GM21786 (cell line): ENCODE data around the gene PRLR.
"Not testable (repeated sequence)": the region's sequence is repeated elsewhere in the genome, so short reads cannot be mapped to it uniquely, and the experiment has no call there.

Source experiments
- ATAC-seq: cut with Tn5 transposase; IDR thresholded peaks from one replicate; pipeline ENCODE4 v1.9.1; 2021; ENCODE audit not compliant: unreplicated experiment

PRLR gene

DNA sequence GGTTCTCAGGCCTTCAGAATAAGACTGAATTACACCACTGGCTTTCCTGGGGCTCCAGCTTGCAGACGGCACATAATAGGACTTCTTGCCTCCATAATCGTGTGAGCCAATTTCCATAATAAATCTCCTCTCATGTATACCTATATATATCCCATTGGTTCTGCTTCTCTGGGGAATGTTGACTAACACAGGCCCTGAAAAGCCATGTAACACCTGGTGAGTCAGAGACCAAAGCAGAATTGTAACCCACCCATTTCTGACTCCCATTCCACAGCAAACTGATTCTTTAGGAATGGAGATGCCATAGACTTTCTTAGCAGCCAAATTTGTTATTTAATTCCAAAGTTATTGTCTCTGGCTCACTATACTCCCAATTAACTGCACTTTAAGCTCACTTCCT lies 97.1 kb downstream of the PRLR start:
- ATAC-seq: no peak

GRCh38 chr5:35131723-35132122 lies 98.6 kb downstream of the PRLR start:
- ATAC-seq: no peak

- peak; percentile 76 for ATAC-seq
These were observed 100.3 kb downstream of the PRLR start for GRCh38 chr5:35129921-35130485.

DNA sequence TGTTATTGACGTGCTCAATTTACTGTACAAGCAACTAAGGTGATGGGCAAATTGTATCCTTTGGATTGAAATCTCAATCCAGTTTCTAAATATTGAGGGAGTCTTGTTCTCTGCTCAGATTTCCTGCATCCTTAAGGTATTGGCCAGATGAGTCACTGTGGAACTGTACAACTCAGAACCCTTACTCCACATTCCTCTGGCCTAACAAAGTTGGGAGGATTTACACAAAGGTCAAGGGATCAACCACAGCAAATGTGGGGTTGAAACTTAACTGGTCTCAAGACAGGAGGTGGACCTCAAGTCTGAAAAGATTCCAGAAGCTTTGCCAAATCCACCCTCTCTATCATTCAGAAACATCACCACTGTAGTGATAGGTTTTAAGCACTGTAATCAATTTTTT lies 101.0 kb downstream of the PRLR start:
- no peak for ATAC-seq

DNA sequence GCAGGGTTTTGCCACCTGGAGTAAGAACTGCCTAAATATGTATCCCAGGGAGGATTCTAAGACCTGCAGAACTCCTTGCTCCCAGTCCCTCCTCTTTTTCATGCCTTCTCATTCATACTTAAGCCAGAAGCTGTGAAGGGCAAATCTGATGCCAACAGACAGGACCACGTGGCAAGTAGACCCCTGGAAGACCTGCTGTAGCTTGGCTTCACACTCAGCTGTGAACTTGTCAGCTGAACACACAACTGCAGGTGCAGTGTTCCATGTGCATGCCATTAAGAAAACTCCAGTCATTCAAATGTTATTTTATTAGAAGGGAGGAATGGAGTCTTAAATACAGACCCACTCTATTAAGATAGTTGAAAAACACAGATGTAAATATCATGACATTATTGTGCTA lies 103.3 kb downstream of the PRLR start:
- no peak for ATAC-seq

DNA sequence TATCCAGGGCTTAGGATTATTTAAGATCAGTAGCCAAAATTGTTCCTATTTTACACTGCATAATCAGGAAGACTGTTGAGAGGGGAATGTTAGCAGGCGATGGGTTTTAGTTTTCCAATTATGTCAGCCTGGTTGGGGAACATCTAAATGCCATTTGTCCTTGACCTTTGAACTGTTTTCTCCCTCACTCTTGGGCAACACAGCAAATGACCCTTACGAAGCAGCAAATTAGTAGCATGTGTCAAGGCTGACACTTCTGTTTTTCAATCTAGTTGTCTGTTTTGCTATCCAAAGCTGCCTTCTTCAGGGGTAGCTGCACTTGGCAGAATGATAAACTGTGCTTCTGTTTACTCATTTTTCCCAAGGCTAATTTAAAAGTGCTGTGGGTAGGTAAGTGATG lies 104.5 kb downstream of the PRLR start:
- ATAC-seq: no peak

GRCh38 chr5:35124932-35125331 lies 105.4 kb downstream of the PRLR start:
- no peak for ATAC-seq

GRCh38 chr5:35122819-35123218 lies 107.5 kb downstream of the PRLR start:
- no peak for ATAC-seq

DNA sequence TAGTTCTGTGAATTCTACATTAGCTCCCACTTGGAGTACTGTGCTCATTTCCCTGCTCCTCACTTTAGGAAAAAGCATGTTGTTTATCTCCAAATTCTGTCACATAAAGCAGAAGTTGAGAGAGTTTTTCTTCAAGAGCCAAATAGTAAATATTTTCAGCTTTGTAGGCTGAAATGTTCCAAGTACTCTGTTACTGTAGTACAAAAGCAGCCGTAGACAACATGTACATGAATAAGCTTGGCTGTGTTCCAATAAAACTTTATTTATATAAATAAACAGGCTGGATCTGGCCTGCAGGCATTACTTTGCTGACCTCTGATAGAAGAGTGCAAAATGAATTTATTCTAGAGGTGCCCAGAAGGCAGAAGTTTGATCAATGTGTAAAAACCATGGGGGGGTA lies 109.6 kb downstream of the PRLR start:
- ATAC-seq: no peak

DNA sequence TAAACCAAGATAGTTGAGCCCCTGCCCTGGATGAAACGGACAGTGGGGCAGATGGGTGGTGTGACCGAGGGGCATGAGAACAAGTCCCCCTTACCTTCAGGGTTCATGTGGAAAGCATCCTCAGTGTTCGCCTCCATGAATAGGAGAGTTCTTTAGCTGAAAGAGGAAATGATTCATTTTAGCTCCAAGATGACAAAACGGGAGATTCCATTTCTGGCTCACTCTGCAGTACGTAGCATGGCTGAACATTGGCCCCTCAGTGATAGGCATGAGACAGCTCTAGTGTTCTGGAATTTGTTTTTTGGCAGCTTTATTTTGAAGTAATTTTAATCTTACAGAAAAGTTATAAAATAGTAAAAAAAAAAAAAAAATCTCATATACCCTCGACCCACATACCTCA lies 112.3 kb downstream of the PRLR start:
- no peak for ATAC-seq

GRCh38 chr5:35115920-35116319 lies 114.4 kb downstream of the PRLR start:
- ATAC-seq: no peak

GRCh38 chr5:35114698-35115097 lies 115.6 kb downstream of the PRLR start:
- no peak for ATAC-seq

DNA sequence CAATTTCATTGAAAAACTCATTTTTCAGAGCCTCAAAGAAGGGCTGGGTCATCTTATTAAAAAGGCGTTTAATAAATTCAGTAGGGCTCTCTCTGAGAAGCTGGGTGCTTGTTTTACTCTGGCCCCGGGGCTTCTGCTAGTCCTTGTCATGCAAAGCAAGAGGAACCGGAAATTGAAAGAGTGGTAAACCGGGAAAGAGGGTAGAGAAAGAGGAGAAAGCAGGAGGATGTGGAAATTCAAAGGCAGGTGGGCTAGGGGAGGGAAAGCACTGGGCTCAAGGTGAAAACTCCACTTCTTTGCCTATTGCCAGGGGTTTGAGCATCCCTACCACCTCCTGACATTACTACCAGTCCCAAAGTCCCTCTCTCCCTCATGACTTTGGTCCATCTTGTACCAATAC lies 118.0 kb downstream of the PRLR start:
- ATAC-seq: no peak

DNA sequence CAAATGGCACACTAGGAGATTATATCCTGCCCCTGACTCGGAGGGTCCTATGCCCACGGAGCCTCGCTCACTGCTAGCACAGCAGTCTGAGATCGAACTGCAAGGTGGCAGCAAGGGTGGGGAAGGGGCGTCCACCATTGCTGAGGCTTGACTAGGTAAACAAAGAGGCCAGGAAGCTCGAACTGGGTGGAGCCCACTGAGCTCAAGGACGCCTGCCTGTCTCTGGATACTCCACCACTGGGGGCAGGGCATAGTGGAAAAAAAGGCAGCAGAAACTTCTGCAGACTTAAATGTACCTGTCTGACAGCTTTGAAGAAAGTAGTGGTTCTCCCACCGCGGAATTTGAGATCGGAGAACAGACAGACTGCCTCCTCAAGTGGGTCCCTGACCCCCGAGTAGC lies 125.7 kb downstream of the PRLR start:
- ATAC-seq: not testable (repeated sequence)

DNA sequence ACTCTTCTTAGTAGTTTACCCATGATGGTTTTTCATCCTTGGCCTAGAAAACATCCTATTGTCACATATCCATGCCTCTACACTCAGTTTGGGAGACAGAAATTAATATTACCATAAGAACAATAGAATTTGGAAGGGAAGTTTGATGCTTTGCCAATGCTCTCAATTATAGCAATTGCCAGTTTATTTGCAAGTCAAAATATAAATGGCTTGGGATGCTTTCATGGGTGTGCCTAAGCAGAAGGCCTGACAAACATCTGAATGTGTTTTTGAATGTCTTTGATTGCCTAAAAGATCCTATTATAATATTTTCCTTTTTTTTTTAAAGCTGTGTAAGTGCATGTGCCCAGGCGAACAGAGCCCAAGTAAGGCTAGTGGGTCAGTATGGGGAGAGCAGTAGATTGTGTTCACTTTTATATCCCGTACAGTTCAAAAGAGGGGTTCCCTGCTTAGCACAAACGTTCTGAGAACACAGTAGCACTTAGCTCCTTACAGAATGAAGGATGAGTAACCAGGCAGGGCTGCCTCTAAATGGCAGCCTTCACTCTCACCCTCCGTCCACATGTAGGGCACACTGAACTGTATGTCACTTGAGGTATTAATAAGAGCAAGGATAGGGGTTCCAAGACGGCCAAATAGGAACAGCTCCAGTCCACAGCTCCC lies 126.5 kb downstream of the PRLR start:
- no peak for ATAC-seq

- ATAC-seq: not testable (repeated sequence)
These were observed 128.6 kb downstream of the PRLR start for GRCh38 chr5:35101720-35102119.

GRCh38 chr5:35101016-35101415 lies 129.3 kb downstream of the PRLR start:
- no peak for ATAC-seq

- ATAC-seq: peak; percentile 74
These were observed 132.1 kb downstream of the PRLR start for GRCh38 chr5:35098214-35098613.

DNA sequence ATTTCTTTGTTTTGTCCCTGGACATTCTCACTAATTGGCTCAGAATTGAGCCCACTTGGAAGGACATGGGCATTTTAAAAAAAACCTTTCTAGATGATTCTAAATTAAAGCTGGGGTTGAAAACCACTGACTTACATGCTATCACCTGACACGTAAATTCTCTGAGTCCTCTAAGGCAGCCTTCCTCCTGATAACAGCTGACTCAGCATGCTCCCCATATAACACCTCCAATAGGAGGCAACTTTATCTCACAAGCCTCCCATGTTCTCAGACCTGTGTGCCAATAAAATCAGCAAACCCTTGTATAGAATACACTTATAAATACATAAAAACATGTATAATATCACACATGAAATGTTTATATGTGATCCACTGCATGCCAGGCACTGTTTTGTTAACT lies 133.4 kb downstream of the PRLR start:
- ATAC-seq: no peak

- no peak for ATAC-seq
These were observed 134.1 kb downstream of the PRLR start for GRCh38 chr5:35096216-35096615.

DNA sequence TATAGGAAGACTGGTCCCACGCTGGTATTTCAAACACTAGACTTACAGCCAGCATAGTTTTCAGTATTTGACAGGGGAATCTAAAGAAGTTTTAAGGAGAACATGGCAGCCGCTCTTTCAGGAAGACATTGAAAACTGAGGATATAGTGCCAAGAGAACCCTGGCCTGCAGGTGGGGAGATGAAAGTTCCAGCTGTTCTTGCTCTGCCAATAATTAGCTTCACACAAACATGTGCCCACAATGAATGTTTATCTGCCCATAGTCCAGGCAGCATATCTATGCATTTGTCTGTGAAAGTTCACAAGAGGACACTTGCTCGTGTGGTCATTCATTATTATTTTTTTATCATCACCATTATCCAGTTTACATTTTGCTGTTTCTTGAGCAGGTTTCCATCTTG lies 134.9 kb downstream of the PRLR start:
- ATAC-seq: no peak

DNA sequence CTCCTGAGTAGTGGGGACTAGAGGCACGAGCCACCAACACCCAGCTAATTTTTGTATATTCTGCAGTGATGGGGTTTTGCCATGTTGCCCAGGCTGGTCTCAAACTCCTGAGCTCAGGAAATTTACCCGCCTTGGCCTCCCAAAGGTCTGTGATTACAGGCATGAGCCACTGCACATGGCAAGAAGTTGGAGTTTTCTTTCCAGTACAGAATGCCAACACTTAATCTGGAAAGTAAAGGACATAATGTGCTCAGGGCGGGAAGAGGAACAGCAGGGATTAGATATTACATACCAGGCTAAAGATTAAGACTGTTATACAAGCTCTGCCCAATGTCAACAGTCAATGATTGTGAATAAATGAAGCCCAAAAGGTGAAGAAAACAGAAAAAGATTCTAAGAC lies 135.3 kb downstream of the PRLR start:
- ATAC-seq: no peak

DNA sequence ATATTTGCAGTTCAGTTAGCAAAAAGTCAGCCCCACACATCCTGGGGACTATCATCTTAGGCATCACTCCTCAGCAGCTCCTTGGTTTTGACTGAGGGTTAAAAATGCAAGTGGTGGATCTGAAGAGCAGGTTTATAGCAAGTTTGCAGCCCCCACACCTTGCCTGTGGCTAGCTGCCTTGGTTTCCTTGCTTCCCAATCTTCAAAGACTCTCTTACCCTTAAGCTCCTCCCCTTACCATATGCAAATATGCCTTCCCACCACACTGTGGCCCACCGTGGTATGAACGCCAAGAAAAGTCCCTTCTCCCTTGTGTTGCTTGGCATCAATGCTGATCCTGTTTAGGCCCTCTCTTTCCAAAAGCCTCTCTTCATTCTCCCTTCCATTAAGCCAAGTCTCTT lies 137.6 kb downstream of the PRLR start:
- no peak for ATAC-seq
